HCT116 (cell line): ENCODE measurements around the gene GAB2.

ENCODE experiments used
- CTCF ChIP-seq, 3 experiments: fragments of 200-600 bp in 1 of 3; sonication (generic) in 1 of 3; IDR thresholded peaks in 2 of 3; conservative IDR thresholded peaks in 1 of 3; 2 replicates each; pipeline ENCODE4 v1.5.1; 2012 to 2017; ENCODE audit warnings: low read depth in 2 of 3, low read length in 2 of 3, antibody characterized with exemption in 1 of 3, borderline replicate concordance in 1 of 3, control low read depth in 1 of 3, mild to moderate bottlenecking in 1 of 3, mixed read lengths in 1 of 3, mixed run types in 1 of 3, moderate library complexity in 1 of 3; ENCODE audit not compliant: insufficient read depth in 1 of 3
- EZH2 ChIP-seq: fragments of 200-600 bp; sonication (generic); IDR thresholded peaks from 2 replicates; pipeline ENCODE4 v1.6.1; 2017; ENCODE audit warnings: antibody characterized with exemption, mixed run types
- EZH2phosphoT487 ChIP-seq: fragments of 200-600 bp; IDR thresholded peaks from 2 replicates; pipeline ENCODE4 v1.6.1; 2018; ENCODE audit warnings: antibody characterized with exemption, borderline replicate concordance
- FOSL1 ChIP-seq: IDR thresholded peaks from 2 replicates; pipeline ENCODE4 v1.6.1; 2012; ENCODE audit warnings: low read depth
- MAX ChIP-seq: IDR thresholded peaks from 2 replicates; pipeline ENCODE4 v1.6.1; 2012
- POLR2A ChIP-seq: IDR thresholded peaks from 2 replicates; pipeline ENCODE4 v1.7.0; 2011; ENCODE audit warnings: borderline replicate concordance; ENCODE audit not compliant: insufficient read depth, insufficient read length; ENCODE audit errors: extremely low read depth
- POLR2AphosphoS5 ChIP-seq: IDR thresholded peaks from 2 replicates; pipeline ENCODE4 v1.6.1; 2011; ENCODE audit warnings: mild to moderate bottlenecking, low read depth, low read length, moderate library complexity
- RAD21 ChIP-seq: IDR thresholded peaks from 2 replicates; pipeline ENCODE4 v1.6.1; 2012; ENCODE audit warnings: low read depth, mild to moderate bottlenecking
- REST ChIP-seq: IDR thresholded peaks from 2 replicates; pipeline ENCODE4 v1.6.1; 2012; ENCODE audit warnings: low read depth
- TCF7L2 ChIP-seq: IDR thresholded peaks from 2 replicates; pipeline ENCODE4 v1.7.0; 2011; ENCODE audit warnings: borderline replicate concordance, inconsistent platforms; ENCODE audit not compliant: insufficient read depth, insufficient read length; ENCODE audit errors: extremely low read depth
- ZBTB33 ChIP-seq: IDR thresholded peaks from 2 replicates; pipeline ENCODE4 v1.6.1; 2011; ENCODE audit warnings: mild to moderate bottlenecking, low read length, moderate library complexity; ENCODE audit not compliant: insufficient replicate concordance; ENCODE audit errors: extremely low read depth

GRCh38 chr11:78253797-78254196 lies 163.8 kb downstream of the GAB2 start:
- TF ChIP-seq RAD21 (no peak), EZH2 (no peak), POLR2A (no peak), MAX (no peak), CTCF (IDR thresholded peaks at IDR 0.05 in 2 of 3, conservative IDR thresholded peaks at IDR 0.05 in 1 of 3; ENCODE audit: borderline replicate concordance in 1 of 3, insufficient read depth in 1 of 3, low read depth in 2 of 3, low read length in 2 of 3) (no peak), EZH2phosphoT487 (no peak), ZBTB33 (no peak), REST (no peak), FOSL1 (no peak), TCF7L2 (no peak), POLR2AphosphoS5 (no peak)
